Heart left ventricle (tissue), 16 donors: Measurements from ENCODE around the gene CENPP. TPM values are rescaled to one million over a fixed set of nuclear protein-coding genes. Genes with fewer than 3 reads are reported as not detected.
A peak's percentile ranks its signal among the peaks of the same experiment; 100 is the strongest.

ENCODE experiments used
- ATAC-seq, 4 donors: fragments of 200-7000 bp; cut with Tn5 transposase; one replicate each; pipeline ENCODE4 v1.9.1; 2020 to 2022; ENCODE audit warnings: moderate library complexity in 4 of 4, mild to moderate bottlenecking in 3 of 4, moderate number of reproducible peaks in 1 of 4
- DNase-seq, 5 donors: peaks; one replicate each; pipeline ENCODE4 v3.0.0-alpha.2; 2020
- H3K27ac ChIP-seq, 12 donors: fragments of 200-600 bp; sonication (generic) in 4 of 12; one replicate each; pipeline versions ENCODE4 v1.5.0 to v1.8.0; 2016 to 2022; ENCODE audit warnings: mild to moderate bottlenecking in 2 of 12
- H3K27me3 ChIP-seq, 9 donors: fragments of 200-600 bp; sonication (generic) in 2 of 9; one replicate each; pipeline versions ENCODE4 v1.5.1 to v1.8.0; 2016 to 2022; ENCODE audit warnings: mild to moderate bottlenecking in 3 of 9
- H3K36me3 ChIP-seq, 9 donors: fragments of 200-600 bp; sonication (generic) in 2 of 9; one replicate each; pipeline versions ENCODE4 v1.5.0 to v1.8.0; 2018 to 2022; ENCODE audit warnings: mild to moderate bottlenecking in 2 of 9
- H3K4me1 ChIP-seq, 12 donors: fragments of 200-600 bp; sonication (generic) in 4 of 12; one replicate each; pipeline versions ENCODE4 v1.5.0 to v1.8.0; 2016 to 2022; ENCODE audit warnings: mild to moderate bottlenecking in 3 of 12
- H3K4me3 ChIP-seq, 12 donors: fragments of 200-600 bp; sonication (generic) in 4 of 12; one replicate each; pipeline versions ENCODE4 v1.5.0 to v1.8.0; 2017 to 2022; ENCODE audit warnings: mild to moderate bottlenecking in 9 of 12, moderate library complexity in 4 of 12
- H3K9me3 ChIP-seq, 12 donors: fragments of 200-600 bp; sonication (generic) in 4 of 12; one replicate each; pipeline versions ENCODE4 v1.5.0 to v1.8.0; 2016 to 2022; ENCODE audit warnings: mild to moderate bottlenecking in 1 of 12
- CTCF ChIP-seq, 12 donors: fragments of 200-600 bp; sonication (generic) in 4 of 12; IDR thresholded peaks; one replicate each; pipeline versions ENCODE4 v1.5.0 to v1.8.0; 2018 to 2022; ENCODE audit warnings: antibody characterized with exemption in 12 of 12, mild to moderate bottlenecking in 5 of 12
- POLR2A ChIP-seq, 2 donors: fragments of 450-650 bp; IDR thresholded peaks; one replicate each; pipeline ENCODE4 v1.6.1; 2017; ENCODE audit warnings: antibody characterized with exemption in 2 of 2, mild to moderate bottlenecking in 2 of 2, moderate library complexity in 2 of 2
- WGBS, 4 donors: extraction: QIAGEN DNeasy Blood & Tissue Kit in 2 of 4; methylation state at CpG; one replicate each; pipeline versions ENCODE4 v1.1.5 to v1.1.7; 2013 to 2018; 5-methylcytosine and 5-hydroxymethylcytosine counted together
- intact Hi-C, 10 donors: fragments of 100-400 bp; cut with DNase I; formaldehyde crosslinking; loops; one replicate each; pipeline versions ENCODE4 v1.11.1 to v1.14.2; 2022
- polyA plus RNA-seq, 2 donors: library from polyadenylated mRNA; stranded (reverse); fragments of 200-250 nt; gene quantifications; one replicate each; pipeline ENCODE4 v1.2.3, GENCODE V29; 2013
- total RNA-seq, 9 donors: library from RNA; depleted of rRNA in 2 of 9; stranded (reverse); fragments of >200 nt in 2 of 9; fragmentation: NEBNext Ultra II Directional in 3 of 9; extraction: Animal tissue kit (Norgen Biotek cat#: 25700) in 3 of 9; gene quantifications; one replicate each; pipeline versions ENCODE4 v1.1.0 to v1.2.4, GENCODE V29; 2016 to 2023
- donor health status: ischemic (EF 13 %, LVEDD 7.1; RV severe dilation, severe dysfunction).
- donor health status: healthy with polysubstance abuse.
- donor health status: DM: no; HTN: yes; CAD: no.
- donor health status: DM: no; HTN: no; CAD: no.
- donor health status: ischemic (EF 25% LVEDD 6.9; RV normal size, moderate dysfunction).
- donor health status: ischemic (EF 25% LVEDD 5.7; RV mildly dilated, moderate dysfunction).
- donor health status: healthy.
- donor health status: DM: yes; HTN: yes; CAD: no.
- donor health status: ischemic (EF 35%, LVEDD 5.7; RV mildly dilated, moderate dysfunction).
- donor health status: nonischemic (EF 11% LVEDD 7.7; RV severe dilation, severe dysfunction).
- donor health status: DM: yes; HTN: yes; CAD: no.
- donor health status: PGD.
- donor health status: ischemic (EF 29% LVEDD 5.4; RV normal size, mild dysfunction).
- donor health status: nonischemic (EF 23%, LVEDD 6.1; RV moderate dilation, normal function).

The CENPP gene
- total and polyA plus RNA-seq, 11 donors, result 1.1 to 5.8 (median 2.4) TPM

- H3K27ac ChIP-seq, result peak overlapping the region in 8 of 12 donors; percentile 44 to 92 (median 70)
- no peak for DNase-seq
Observed at GRCh38 chr9:92534204-92534603, 208.5 kb downstream of the CENPP start.

GRCh38 chr9:92534674-92535073, 208.9 kb downstream of the CENPP start:
- Histone ChIP-seq H3K27ac (peak overlapping the region in 10 of 12 donors; percentile 42 to 92 (median 69)), H3K36me3 (no peaks in the 10 kb centered on the region), H3K4me3 (peak overlapping the region in 10 of 12 donors; percentile 9 to 56 (median 34)), H3K27me3 (no peaks in the 10 kb centered on the region), H3K4me1 (peaks cover 0 to 44% (median 0%) of the 10 kb centered on the region in 12 donors), H3K9me3 (peaks cover 0 to 44% (median 0%) of the 10 kb centered on the region in 12 donors)
- intact Hi-C loops, result loop anchor here in 2 of 10 donors (5.0 to 10.0 kb wide), 6 partner anchors 50 to 78 kb away; partner anchors contain the start of gene ASPN (in 2 of the 2)
- DNase-seq (no peak), ATAC-seq (no peak)
- 8 to 33% (median 27%) methylated on average over 1 of the region's 1 CpG for WGBS, 4 donors
- TF ChIP-seq CTCF (IDR thresholded peaks at IDR 0.05) (no peak), POLR2A (IDR thresholded peaks at IDR 0.05) (no peak)

More at GRCh38 chr9:92534204-92534603, 208.5 kb downstream of the CENPP start:
- H3K36me3 ChIP-seq, result no peaks in the 10 kb centered on the region
- no peak for TF ChIP-seq CTCF (IDR thresholded peaks at IDR 0.05)
- no peak for ATAC-seq
- H3K4me3 ChIP-seq, result peak overlapping the region in 9 of 12 donors; percentile 22 to 56 (median 35)
- H3K27me3 ChIP-seq, result no peaks in the 10 kb centered on the region
- intact Hi-C loops, result loop anchor here in 2 of 10 donors (5.0 to 10.0 kb wide), 4 partner anchors 49 to 73 kb away; partner anchors contain the start of gene ASPN (in 2 of the 2)
- peaks cover 0 to 49% (median 0%) of the 10 kb centered on the region in 12 donors for H3K9me3 ChIP-seq
- peaks cover 0 to 44% (median 0%) of the 10 kb centered on the region in 12 donors for H3K4me1 ChIP-seq
- WGBS, 4 donors, result 62 to 83% (median 80%) methylated on average over 3 of the region's 3 CpGs

- DNase-seq (peak in 1 of 5 donors; percentile 26), ATAC-seq (peak in 2 of 4 donors; percentile 65 to 70)
- intact Hi-C loops, result loop anchor here in 2 of 10 donors (5.0 to 10.0 kb wide), 4 partner anchors 51 to 76 kb away; partner anchors contain the start of gene ASPN (in 1 of the 2)
- Histone ChIP-seq H3K9me3 (peaks cover 0 to 29% (median 0%) of the 10 kb centered on the region in 12 donors), H3K27me3 (no peaks in the 10 kb centered on the region), H3K36me3 (no peaks in the 10 kb centered on the region), H3K4me1 (peaks cover 0 to 44% (median 0%) of the 10 kb centered on the region in 12 donors), H3K4me3 (peak within 1 kb of the TSS in 10 of 12 donors; percentile 18 to 56 (median 34)), H3K27ac (peak within 1 kb of the TSS; percentile 36 to 92 (median 66))
- no peak for TF ChIP-seq CTCF (IDR thresholded peaks at IDR 0.05)
- no peak for TF ChIP-seq POLR2A (IDR thresholded peaks at IDR 0.05)
- WGBS, 4 donors, result 54 to 67% (median 57%) methylated on average over 7 of the region's 7 CpGs
Observed at GRCh38 chr9:92535940-92536850, 210.4 kb downstream of the CENPP start, which contains the start of gene ECM2. ECM2 (minus strand) TSS chr9:92535990; CDS start chr9:92522866, 13,124 bp downstream.

GRCh38 chr9:92538541-92538940, 212.8 kb downstream of the CENPP start:
- Histone ChIP-seq H3K9me3 (peaks cover 0 to 18% (median 0%) of the 10 kb centered on the region in 12 donors), H3K4me1 (peaks cover 0 to 43% (median 0%) of the 10 kb centered on the region in 12 donors), H3K36me3 (no peaks in the 10 kb centered on the region), H3K4me3 (no peak overlapping the region), H3K27ac (no peak overlapping the region), H3K27me3 (no peaks in the 10 kb centered on the region)
- TF ChIP-seq CTCF (IDR thresholded peaks at IDR 0.05), result no peak
- TF ChIP-seq POLR2A (IDR thresholded peaks at IDR 0.05), result no peak
- ATAC-seq (no peak), DNase-seq (no peak)
- intact Hi-C loops, result loop anchor here in 2 of 10 donors (5.0 to 10.0 kb wide), 4 partner anchors 54 to 74 kb away; partner anchors contain the start of gene ASPN (in 1 of the 2)
- 81 to 93% (median 90%) methylated on average over 2 of the region's 2 CpGs for WGBS, 4 donors
